Progenitor cell of endocrine pancreas (in vitro differentiated cells): ENCODE results near the gene MAN2A2. TPM values are rescaled to one million over a fixed set of nuclear protein-coding genes. Genes with fewer than 3 reads are reported as not detected.

Source experiments
- DNase-seq: peaks from one replicate; pipeline ENCODE4 v3.0.0; 2021; ENCODE audit warnings: low spot score; ENCODE audit not compliant: unreplicated experiment
- H3K27ac Mint-ChIP-seq: 2 replicates; pipeline ENCODE4 v1.8.0; 2021; ENCODE audit warnings: mild to moderate bottlenecking, moderate library complexity, mixed read lengths
- H3K27me3 Mint-ChIP-seq: 2 replicates; pipeline ENCODE4 v1.8.0; 2021; ENCODE audit warnings: mixed read lengths
- H3K36me3 Mint-ChIP-seq: 2 replicates; pipeline ENCODE4 v1.8.0; 2022; ENCODE audit warnings: mixed read lengths; ENCODE audit not compliant: insufficient read depth
- H3K4me1 Mint-ChIP-seq: 2 replicates; pipeline ENCODE4 v1.8.0; 2021; ENCODE audit warnings: low read depth, mixed read lengths
- H3K4me3 Mint-ChIP-seq: 2 replicates; pipeline ENCODE4 v1.8.0; 2021; ENCODE audit warnings: low read depth, mild to moderate bottlenecking, moderate library complexity, mixed read lengths
- H3K9me3 Mint-ChIP-seq: 2 replicates; pipeline ENCODE4 v1.8.0; 2021; ENCODE audit warnings: low read depth, mixed read lengths
- total RNA-seq: library from RNA; stranded (reverse); gene quantifications from 2 replicates; pipeline ENCODE4 v1.2.1, GENCODE V29; 2021
- TF ChIP-seq, protein P1 (sequence below): fragments of 200-600 bp; sonication (generic); IDR thresholded peaks from one replicate; pipeline ENCODE4 v1.5.0; 2021; ENCODE audit warnings: antibody characterized with exemption, mild to moderate bottlenecking; ENCODE audit not compliant: unreplicated experiment

MAN2A2 gene
- total RNA-seq, 1 donor from 2014 or later, result 117 TPM

GRCh38 chr15:90941038-90941437, 37.9 kb downstream of the MAN2A2 start:
- DNase-seq, result no peak
- H3K27me3 Mint-ChIP-seq, result no peaks in the 10 kb centered on the region
- TF ChIP-seq, protein P1, sequence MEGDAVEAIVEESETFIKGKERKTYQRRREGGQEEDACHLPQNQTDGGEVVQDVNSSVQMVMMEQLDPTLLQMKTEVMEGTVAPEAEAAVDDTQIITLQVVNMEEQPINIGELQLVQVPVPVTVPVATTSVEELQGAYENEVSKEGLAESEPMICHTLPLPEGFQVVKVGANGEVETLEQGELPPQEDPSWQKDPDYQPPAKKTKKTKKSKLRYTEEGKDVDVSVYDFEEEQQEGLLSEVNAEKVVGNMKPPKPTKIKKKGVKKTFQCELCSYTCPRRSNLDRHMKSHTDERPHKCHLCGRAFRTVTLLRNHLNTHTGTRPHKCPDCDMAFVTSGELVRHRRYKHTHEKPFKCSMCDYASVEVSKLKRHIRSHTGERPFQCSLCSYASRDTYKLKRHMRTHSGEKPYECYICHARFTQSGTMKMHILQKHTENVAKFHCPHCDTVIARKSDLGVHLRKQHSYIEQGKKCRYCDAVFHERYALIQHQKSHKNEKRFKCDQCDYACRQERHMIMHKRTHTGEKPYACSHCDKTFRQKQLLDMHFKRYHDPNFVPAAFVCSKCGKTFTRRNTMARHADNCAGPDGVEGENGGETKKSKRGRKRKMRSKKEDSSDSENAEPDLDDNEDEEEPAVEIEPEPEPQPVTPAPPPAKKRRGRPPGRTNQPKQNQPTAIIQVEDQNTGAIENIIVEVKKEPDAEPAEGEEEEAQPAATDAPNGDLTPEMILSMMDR, result no peak
- peaks cover 5% of the 10 kb centered on the region for H3K4me1 Mint-ChIP-seq
- no peak overlapping the region for H3K4me3 Mint-ChIP-seq
- H3K27ac Mint-ChIP-seq, result no peak overlapping the region
- H3K9me3 Mint-ChIP-seq, result no peaks in the 10 kb centered on the region
- peaks cover 16% of the 10 kb centered on the region for H3K36me3 Mint-ChIP-seq

- TF ChIP-seq, protein P1, result no peak
- H3K4me1 Mint-ChIP-seq, result no peaks in the 10 kb centered on the region
Observed at GRCh38 chr15:90942354-90943120, 39.4 kb downstream of the MAN2A2 start.

DNA sequence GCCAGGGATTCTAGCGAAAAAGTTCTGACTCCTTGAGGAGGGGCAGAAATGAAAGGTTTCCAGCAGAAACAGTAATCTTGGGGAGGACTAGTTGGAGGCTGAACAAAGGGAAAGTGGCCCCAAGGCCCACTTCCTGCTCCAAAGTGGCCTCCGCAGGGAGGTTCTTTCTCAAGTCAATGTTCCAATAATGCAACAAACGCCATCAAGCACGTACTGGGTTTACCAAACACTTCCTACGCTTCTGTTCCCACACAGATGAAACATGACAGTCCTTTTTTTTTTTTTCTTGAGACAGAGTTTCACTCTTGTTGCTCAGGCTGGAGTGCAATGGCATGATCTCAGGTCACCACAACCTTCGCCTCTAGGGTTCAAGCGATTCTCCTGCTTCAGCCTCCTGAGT, 42.0 kb downstream of the MAN2A2 start:
- peaks cover 12% of the 10 kb centered on the region for H3K36me3 Mint-ChIP-seq
- TF ChIP-seq, protein P1, result no peak
- H3K4me1 Mint-ChIP-seq, result no peaks in the 10 kb centered on the region
- no peak for DNase-seq
- H3K9me3 Mint-ChIP-seq, result no peaks in the 10 kb centered on the region
- H3K4me3 Mint-ChIP-seq, result no peak overlapping the region
- H3K27ac Mint-ChIP-seq, result no peak overlapping the region
- H3K27me3 Mint-ChIP-seq, result no peaks in the 10 kb centered on the region

More at GRCh38 chr15:90942354-90943120, 39.4 kb downstream of the MAN2A2 start:
- no peaks in the 10 kb centered on the region for H3K9me3 Mint-ChIP-seq
- no peak for DNase-seq
- no peak overlapping the region for H3K4me3 Mint-ChIP-seq
- H3K36me3 Mint-ChIP-seq, result peaks cover 14% of the 10 kb centered on the region
- H3K27me3 Mint-ChIP-seq, result no peaks in the 10 kb centered on the region
- no peak overlapping the region for H3K27ac Mint-ChIP-seq

- no peaks in the 10 kb centered on the region for H3K4me1 Mint-ChIP-seq
- H3K27ac Mint-ChIP-seq, result no peak overlapping the region
- H3K9me3 Mint-ChIP-seq, result no peaks in the 10 kb centered on the region
- peaks cover 7% of the 10 kb centered on the region for H3K36me3 Mint-ChIP-seq
- H3K27me3 Mint-ChIP-seq, result no peaks in the 10 kb centered on the region
- TF ChIP-seq, protein P1, result no peak
- no peak overlapping the region for H3K4me3 Mint-ChIP-seq
- no peak for DNase-seq
Observed at GRCh38 chr15:90946538-90946937, 43.4 kb downstream of the MAN2A2 start.

GRCh38 chr15:90946941-90947576, 44.0 kb downstream of the MAN2A2 start:
- H3K36me3 Mint-ChIP-seq, result peaks cover 10% of the 10 kb centered on the region
- H3K4me1 Mint-ChIP-seq, result no peaks in the 10 kb centered on the region
- no peaks in the 10 kb centered on the region for H3K27me3 Mint-ChIP-seq
- TF ChIP-seq, protein P1, result no peak
- no peak overlapping the region for H3K27ac Mint-ChIP-seq
- no peaks in the 10 kb centered on the region for H3K9me3 Mint-ChIP-seq
- DNase-seq, result no peak
- H3K4me3 Mint-ChIP-seq, result no peak overlapping the region
